Measurements from ENCODE around the gene FSHR.

GRCh38 chr2:49105506-49105905 is 48.8 kb downstream of the FSHR start:
- TF ChIP-seq HDGF (IDR thresholded peaks at IDR 0.05; ENCODE audit: borderline replicate concordance) (no peak), LEF1 (IDR thresholded peaks at IDR 0.05; ENCODE audit: borderline replicate concordance) (no peak), FOXK2 (IDR thresholded peaks at IDR 0.05) (no peak), L3MBTL2 (conservative IDR thresholded peaks at IDR 0.05) (no peak), ARNT (IDR thresholded peaks at IDR 0.05) (no peak), CTBP1 (IDR thresholded peaks at IDR 0.05; ENCODE audit: borderline replicate concordance) (no peak), BHLHE40 (IDR thresholded peaks at IDR 0.05; ENCODE audit: borderline replicate concordance) (no peak), PKNOX1 (IDR thresholded peaks at IDR 0.05) (no peak), SP1 (IDR thresholded peaks at IDR 0.05) (no peak), FOXA1 (IDR thresholded peaks at IDR 0.05) (no peak), ZNF384 (IDR thresholded peaks at IDR 0.05) (no peak), ELF4 (IDR thresholded peaks at IDR 0.05) (no peak), SUZ12 (IDR thresholded peaks at IDR 0.05) (no peak)
